GM23338 (cell line): Measurements from ENCODE around the gene APOBEC2. TPM values are rescaled to one million over a fixed set of nuclear protein-coding genes. Genes with fewer than 3 reads are reported as not detected.

Source experiments
- ATAC-seq: fragments of 200-7000 bp; cut with Tn5 transposase; 3 replicates; pipeline ENCODE4 v1.9.1; 2020
- DNase-seq: peaks from one replicate; pipeline ENCODE4 v3.0.0-alpha.2; 2015; ENCODE audit warnings: low spot score
- H2AFZ ChIP-seq: fragments of 200-600 bp; sonication (generic); 2 replicates; pipeline ENCODE4 v1.8.0; 2016; ENCODE audit warnings: antibody characterized with exemption, mild to moderate bottlenecking, moderate library complexity
- H3F3A ChIP-seq: fragments of 200-600 bp; sonication (generic); replicated peaks from 2 replicates; pipeline ENCODE4 v1.8.0; 2017; ENCODE audit warnings: antibody characterized with exemption, mixed run types, low read depth
- H3K27ac ChIP-seq: fragments of 200-600 bp; sonication (generic); 2 replicates; pipeline ENCODE4 v1.6.1; 2016; ENCODE audit warnings: low read depth
- H3K27me3 ChIP-seq: fragments of 200-600 bp; sonication (generic); 2 replicates; pipeline ENCODE4 v1.8.0; 2016; ENCODE audit warnings: mild to moderate bottlenecking, mixed run types, moderate library complexity; ENCODE audit not compliant: insufficient read depth
- H3K36me3 ChIP-seq: fragments of 200-600 bp; sonication (generic); 2 replicates; pipeline ENCODE4 v1.8.0; 2016; ENCODE audit warnings: mild to moderate bottlenecking; ENCODE audit not compliant: insufficient read depth
- H3K4me1 ChIP-seq: fragments of 200-600 bp; sonication (generic); 2 replicates; pipeline ENCODE4 v1.8.0; 2016; ENCODE audit warnings: mild to moderate bottlenecking, moderate library complexity; ENCODE audit not compliant: insufficient read depth
- H3K4me2 ChIP-seq: fragments of 200-600 bp; sonication (generic); 2 replicates; pipeline ENCODE4 v1.7.1; 2017; ENCODE audit warnings: mixed run types
- H3K4me3 ChIP-seq: fragments of 200-600 bp; sonication (generic); 2 replicates; pipeline ENCODE4 v1.6.1; 2016; ENCODE audit warnings: mixed run types
- H3K79me2 ChIP-seq: fragments of 200-600 bp; sonication (generic); replicated peaks from 2 replicates; pipeline ENCODE4 v1.8.0; 2017; ENCODE audit warnings: mild to moderate bottlenecking; ENCODE audit not compliant: insufficient read depth
- H3K9me2 ChIP-seq: fragments of 200-600 bp; sonication (generic); 2 replicates; pipeline ENCODE4 v1.8.0; 2017; ENCODE audit not compliant: insufficient read depth
- H4K20me1 ChIP-seq: fragments of 200-600 bp; sonication (generic); replicated peaks from 2 replicates; pipeline ENCODE4 v1.8.0; 2017; ENCODE audit warnings: mild to moderate bottlenecking; ENCODE audit not compliant: insufficient read depth
- H3K27ac Mint-ChIP-seq: 2 replicates; pipeline ENCODE4 v1.8.0; 2020; ENCODE audit warnings: inconsistent platforms, mild to moderate bottlenecking, moderate library complexity, mixed read lengths
- H3K27me3 Mint-ChIP-seq: 3 replicates; pipeline ENCODE4 v1.8.0; 2022; ENCODE audit warnings: low read depth, mild to moderate bottlenecking, moderate library complexity, mixed read lengths, inconsistent platforms; ENCODE audit not compliant: insufficient read depth, poor library complexity
- H3K36me3 Mint-ChIP-seq: 3 replicates; pipeline ENCODE4 v1.8.0; 2021; ENCODE audit warnings: low read depth, mild to moderate bottlenecking, inconsistent platforms, moderate library complexity, mixed read lengths
- H3K4me1 Mint-ChIP-seq: 3 replicates; pipeline ENCODE4 v1.8.0; 2020; ENCODE audit warnings: mild to moderate bottlenecking, inconsistent platforms, mixed read lengths
- H3K4me3 Mint-ChIP-seq: 3 replicates; pipeline ENCODE4 v1.8.0; 2021; ENCODE audit warnings: moderate library complexity, mild to moderate bottlenecking, inconsistent platforms, mixed read lengths
- H3K9me3 Mint-ChIP-seq: 3 replicates; pipeline ENCODE4 v1.8.0; 2020; ENCODE audit warnings: moderate library complexity, mild to moderate bottlenecking, inconsistent platforms, mixed read lengths
- CREB1 ChIP-seq: fragments of 250-450 bp; sonication (Bioruptor Pico); IDR thresholded peaks from 2 replicates; pipeline ENCODE4 v1.5.0; 2020; ENCODE audit warnings: low read depth, mild to moderate bottlenecking, moderate library complexity
- CTCF ChIP-seq, 2 experiments: fragments of 200-600 bp in 1 of 2; sonication (generic) in 1 of 2; conservative IDR thresholded peaks; 2 replicates each; pipeline versions ENCODE4 v1.5.1 to v1.6.1; 2016 to 2017; ENCODE audit warnings: antibody characterized with exemption in 2 of 2, low read depth in 2 of 2, mild to moderate bottlenecking in 2 of 2, moderate library complexity in 1 of 2
- ETS1 ChIP-seq: IDR thresholded peaks from 2 replicates; pipeline ENCODE4 v1.6.1; 2016; ENCODE audit warnings: antibody characterized with exemption
- EZH2 ChIP-seq: fragments of 200-600 bp; sonication (generic); IDR thresholded peaks from one replicate; pipeline ENCODE4 v1.8.0; 2017; ENCODE audit warnings: antibody characterized with exemption, mild to moderate bottlenecking, low read depth; ENCODE audit not compliant: unreplicated experiment
- EZH2phosphoT487 ChIP-seq: fragments of 200-600 bp; sonication (generic); IDR thresholded peaks from one replicate; pipeline ENCODE4 v1.8.1; 2018; ENCODE audit warnings: antibody characterized with exemption; ENCODE audit not compliant: unreplicated experiment
- JUNB ChIP-seq: IDR thresholded peaks from one replicate; pipeline ENCODE4 v1.6.1; 2016; ENCODE audit warnings: antibody characterized with exemption; ENCODE audit not compliant: unreplicated experiment
- NANOG ChIP-seq: IDR thresholded peaks from 2 replicates; pipeline ENCODE4 v1.6.1; 2016; ENCODE audit warnings: antibody characterized with exemption, borderline replicate concordance
- POLR2AphosphoS5 ChIP-seq: IDR thresholded peaks from 2 replicates; pipeline ENCODE4 v1.6.1; 2016; ENCODE audit warnings: antibody characterized with exemption, low read depth
- REST ChIP-seq: IDR thresholded peaks from one replicate; pipeline ENCODE4 v1.6.1; 2018; ENCODE audit warnings: antibody characterized with exemption; ENCODE audit not compliant: unreplicated experiment
- STAT1 ChIP-seq: IDR thresholded peaks from one replicate; pipeline ENCODE4 v1.6.1; 2016; ENCODE audit warnings: antibody characterized with exemption; ENCODE audit not compliant: unreplicated experiment
- ZNF114 ChIP-seq: fragments of 250-450 bp; sonication (Bioruptor Pico); IDR thresholded peaks from 2 replicates; pipeline ENCODE4 v1.5.0; 2020; ENCODE audit warnings: mild to moderate bottlenecking, moderate library complexity
- ZNF331 ChIP-seq: fragments of 250-450 bp; sonication (Bioruptor Pico); IDR thresholded peaks from 2 replicates; pipeline ENCODE4 v1.5.0; 2020; ENCODE audit warnings: low read depth, mild to moderate bottlenecking, moderate library complexity
- polyA plus RNA-seq: library from polyadenylated mRNA; unstranded; fragments of >200 nt; fragmentation: Nextera tagmentation; extraction: Ambion mirVana; gene quantifications from 2 replicates; pipeline ENCODE4 v1.2.1, GENCODE V29; 2016
- total RNA-seq: library from RNA; depleted of rRNA; stranded (reverse); fragments of >200 nt; shearing (Covaris generic); gene quantifications from 2 replicates; pipeline ENCODE4 v1.2.3, GENCODE V29; 2014

The APOBEC2 gene
- total and polyA plus RNA-seq, 2 experiments from 2014 or later, result 2.4 TPM; not detected in 1

GRCh38 chr6:41075651-41076626, 22.9 kb downstream of the APOBEC2 start (continued):
- TF ChIP-seq EZH2, result no peak
- no peak for TF ChIP-seq EZH2phosphoT487
- TF ChIP-seq POLR2AphosphoS5, result no peak
- TF ChIP-seq ZNF114, result no peak
- no peak for TF ChIP-seq JUNB
- no peak for TF ChIP-seq CREB1 (CRISPR knock-in tag)
- TF ChIP-seq REST, result no peak
- TF ChIP-seq ETS1, result no peak
- no peak for TF ChIP-seq NANOG
- no peak for TF ChIP-seq ZNF331
- no peak for TF ChIP-seq STAT1

GRCh38 chr6:41077536-41077935, 24.5 kb downstream of the APOBEC2 start:
- no peak for ATAC-seq
- Mint-ChIP-seq H3K27ac (no peak overlapping the region), H3K4me3 (no peak overlapping the region), H3K4me1 (peaks cover 22% of the 10 kb centered on the region), H3K36me3 (peaks cover 32% of the 10 kb centered on the region), H3K9me3 (no peaks in the 10 kb centered on the region; the same call in 2 of the 3 replicates), H3K27me3 (peaks cover 7% of the 10 kb centered on the region)
- no peak for DNase-seq
- Histone ChIP-seq H4K20me1 (peaks cover 36% of the 10 kb centered on the region), H3K4me2 (no peak overlapping the region), H3K27me3 (no peaks in the 10 kb centered on the region), H3K9me2 (no peaks in the 10 kb centered on the region), H3K4me1 (peaks cover 23% of the 10 kb centered on the region), H3F3A (no peaks in the 10 kb centered on the region; the same call in 1 of the 2 replicates), H3K79me2 (peaks cover 93% of the 10 kb centered on the region), H3K36me3 (peaks cover 28% of the 10 kb centered on the region; the same call in 1 of the 2 replicates), H3K4me3 (no peak overlapping the region), H3K27ac (no peak overlapping the region), H2AFZ (no peak overlapping the region)
- TF ChIP-seq CREB1 (CRISPR knock-in tag), result no peak
- no peak for TF ChIP-seq ETS1
- TF ChIP-seq CTCF (conservative IDR thresholded peaks at IDR 0.05; ENCODE audit: low read depth in 2 of 2), result no peak
- no peak for TF ChIP-seq EZH2
- TF ChIP-seq ZNF114, result no peak
- no peak for TF ChIP-seq REST
- TF ChIP-seq STAT1, result no peak
